ENCODE measurements around the gene OR3A3.
"Not testable (repeated sequence)": the region's sequence is repeated elsewhere in the genome, so short reads cannot be mapped to it uniquely, and the experiment has no call there.

Gene OR3A3

GRCh38 chr17:3433741-3434140 lies 22.6 kb downstream of the OR3A3 start, which contains the start of gene OR1E2:
Gene OR1E2, minus strand, starts transcription at chr17:3433841. Its CDS starts 0 bp downstream, at chr17:3433841.
- no peaks in the 10 kb centered on the region for H3K36me3 Mint-ChIP-seq (ENCODE audit: low read depth)
- DNase-seq, result no peak
- no peaks in the 10 kb centered on the region for H3K4me1 Mint-ChIP-seq (ENCODE audit: low read depth)
- peaks cover 6% of the 10 kb centered on the region for H3K9me3 Mint-ChIP-seq
- H3K27me3 Mint-ChIP-seq, result peaks cover 35% of the 10 kb centered on the region
- H3K27ac Mint-ChIP-seq, result no peak within 1 kb of the TSS
- H3K4me3 Mint-ChIP-seq, result no peak within 1 kb of the TSS

- Mint-ChIP-seq H3K9me3 (no peaks in the 10 kb centered on the region), H3K4me1 (ENCODE audit: low read depth) (no peaks in the 10 kb centered on the region), H3K27ac (no peak overlapping the region), H3K27me3 (peaks cover 33% of the 10 kb centered on the region), H3K36me3 (ENCODE audit: low read depth) (no peaks in the 10 kb centered on the region), H3K4me3 (no peak overlapping the region)
- DNase-seq, result no peak
Observed at GRCh38 chr17:3438368-3438767, 27.2 kb downstream of the OR3A3 start.

GRCh38 chr17:3440451-3440850 lies 29.3 kb downstream of the OR3A3 start:
- DNase-seq, result no peak
- H3K4me3 Mint-ChIP-seq, result no peak overlapping the region
- H3K36me3 Mint-ChIP-seq (ENCODE audit: low read depth), result no peaks in the 10 kb centered on the region
- no peaks in the 10 kb centered on the region for H3K9me3 Mint-ChIP-seq
- no peak overlapping the region for H3K27ac Mint-ChIP-seq
- peaks cover 22% of the 10 kb centered on the region for H3K27me3 Mint-ChIP-seq
- H3K4me1 Mint-ChIP-seq (ENCODE audit: low read depth), result no peaks in the 10 kb centered on the region

GRCh38 chr17:3447625-3448024 lies 36.5 kb downstream of the OR3A3 start:
- peaks cover 8% of the 10 kb centered on the region for H3K27me3 Mint-ChIP-seq
- no peaks in the 10 kb centered on the region for H3K4me1 Mint-ChIP-seq (ENCODE audit: low read depth)
- H3K27ac Mint-ChIP-seq, result no peak overlapping the region
- H3K36me3 Mint-ChIP-seq (ENCODE audit: low read depth), result no peaks in the 10 kb centered on the region
- H3K4me3 Mint-ChIP-seq, result no peak overlapping the region
- H3K9me3 Mint-ChIP-seq, result no peaks in the 10 kb centered on the region
- DNase-seq, result no peak

GRCh38 chr17:3448059-3448665 lies 37.0 kb downstream of the OR3A3 start:
- peaks cover 8% of the 10 kb centered on the region for H3K27me3 Mint-ChIP-seq
- H3K27ac Mint-ChIP-seq, result no peak overlapping the region
- no peak overlapping the region for H3K4me3 Mint-ChIP-seq
- no peaks in the 10 kb centered on the region for H3K9me3 Mint-ChIP-seq
- H3K36me3 Mint-ChIP-seq (ENCODE audit: low read depth), result no peaks in the 10 kb centered on the region
- DNase-seq, result no peak
- H3K4me1 Mint-ChIP-seq (ENCODE audit: low read depth), result no peaks in the 10 kb centered on the region

GRCh38 chr17:3466355-3466754 lies 55.2 kb downstream of the OR3A3 start:
- peaks cover 14% of the 10 kb centered on the region for H3K27me3 Mint-ChIP-seq
- not testable (repeated sequence) for H3K9me3 Mint-ChIP-seq; H3K36me3 Mint-ChIP-seq (ENCODE audit: low read depth); H3K27ac Mint-ChIP-seq; DNase-seq; H3K4me3 Mint-ChIP-seq; H3K4me1 Mint-ChIP-seq (ENCODE audit: low read depth)

GRCh38 chr17:3469529-3469928 lies 58.4 kb downstream of the OR3A3 start:
- Mint-ChIP-seq H3K9me3 (no peaks in the 10 kb centered on the region), H3K27me3 (peaks cover 14% of the 10 kb centered on the region), H3K4me1 (ENCODE audit: low read depth) (no peaks in the 10 kb centered on the region), H3K36me3 (ENCODE audit: low read depth) (no peaks in the 10 kb centered on the region), H3K4me3 (no peak overlapping the region), H3K27ac (no peak overlapping the region)
- no peak for DNase-seq

GRCh38 chr17:3471599-3471998 lies 60.4 kb downstream of the OR3A3 start, which contains the start of gene SPATA22:
Gene SPATA22, minus strand, starts transcription at chr17:3471819. Its CDS starts 2,494 bp downstream, at chr17:3469325.
- no peaks in the 10 kb centered on the region for H3K9me3 Mint-ChIP-seq
- peaks cover 5% of the 10 kb centered on the region for H3K4me1 Mint-ChIP-seq (ENCODE audit: low read depth)
- no peak for DNase-seq
- H3K27ac Mint-ChIP-seq, result no peak within 1 kb of the TSS
- H3K27me3 Mint-ChIP-seq, result peaks cover 14% of the 10 kb centered on the region
- H3K4me3 Mint-ChIP-seq, result no peak within 1 kb of the TSS
- H3K36me3 Mint-ChIP-seq (ENCODE audit: low read depth), result no peaks in the 10 kb centered on the region

- H3K36me3 Mint-ChIP-seq (ENCODE audit: low read depth), result no peaks in the 10 kb centered on the region
- H3K4me1 Mint-ChIP-seq (ENCODE audit: low read depth), result peaks cover 5% of the 10 kb centered on the region
- no peak for DNase-seq
- no peaks in the 10 kb centered on the region for H3K9me3 Mint-ChIP-seq
- peaks cover 14% of the 10 kb centered on the region for H3K27me3 Mint-ChIP-seq
- no peak overlapping the region for H3K27ac Mint-ChIP-seq
- no peak overlapping the region for H3K4me3 Mint-ChIP-seq
Observed at GRCh38 chr17:3472137-3472536, 61.0 kb downstream of the OR3A3 start.

All from activated T-cell treated with anti-CD3 and anti-CD28 coated beads, Interleukin-2, amount 50 U/mL, for 24 hours (primary cell).